ENCODE data around the gene ADRB2. TPM values are rescaled to one million over a fixed set of nuclear protein-coding genes. Genes with fewer than 3 reads are reported as not detected.

ADRB2 gene
- polyA plus RNA-seq, 2 of the 4 experiments (the other 2 are of a cell fraction): 0.18 to 0.34 TPM

- WGBS (ENCODE audit: missing lambda C conversion rate): 67% methylated on average over 1 of the region's 1 CpG
Observed at GRCh38 chr5:148796936-148797335, 29.5 kb upstream of the ADRB2 start.

GRCh38 chr5:148798786-148799185, 27.6 kb upstream of the ADRB2 start:
- H3K4me2 ChIP-seq: no peak overlapping the region
- no peak overlapping the region for H3K27ac ChIP-seq
- DNase-seq (ENCODE audit: low read depth in 1 of 2, low spot score in 1 of 2) (no peak), ATAC-seq (no peak), FAIRE-seq (no peak)
- no peaks in the 10 kb centered on the region for H3K9me3 ChIP-seq
- WGBS (ENCODE audit: missing lambda C conversion rate): 50% methylated on average over 1 of the region's 1 CpG
- no peaks in the 10 kb centered on the region for H3K4me1 ChIP-seq
- TF ChIP-seq POLR2A (IDR thresholded peaks at IDR 0.05; ENCODE audit: low read length): no peak
- TF ChIP-seq TP53 (CRISPR knock-in tag; IDR thresholded peaks at IDR 0.05): no peak
- TF ChIP-seq, protein P1, sequence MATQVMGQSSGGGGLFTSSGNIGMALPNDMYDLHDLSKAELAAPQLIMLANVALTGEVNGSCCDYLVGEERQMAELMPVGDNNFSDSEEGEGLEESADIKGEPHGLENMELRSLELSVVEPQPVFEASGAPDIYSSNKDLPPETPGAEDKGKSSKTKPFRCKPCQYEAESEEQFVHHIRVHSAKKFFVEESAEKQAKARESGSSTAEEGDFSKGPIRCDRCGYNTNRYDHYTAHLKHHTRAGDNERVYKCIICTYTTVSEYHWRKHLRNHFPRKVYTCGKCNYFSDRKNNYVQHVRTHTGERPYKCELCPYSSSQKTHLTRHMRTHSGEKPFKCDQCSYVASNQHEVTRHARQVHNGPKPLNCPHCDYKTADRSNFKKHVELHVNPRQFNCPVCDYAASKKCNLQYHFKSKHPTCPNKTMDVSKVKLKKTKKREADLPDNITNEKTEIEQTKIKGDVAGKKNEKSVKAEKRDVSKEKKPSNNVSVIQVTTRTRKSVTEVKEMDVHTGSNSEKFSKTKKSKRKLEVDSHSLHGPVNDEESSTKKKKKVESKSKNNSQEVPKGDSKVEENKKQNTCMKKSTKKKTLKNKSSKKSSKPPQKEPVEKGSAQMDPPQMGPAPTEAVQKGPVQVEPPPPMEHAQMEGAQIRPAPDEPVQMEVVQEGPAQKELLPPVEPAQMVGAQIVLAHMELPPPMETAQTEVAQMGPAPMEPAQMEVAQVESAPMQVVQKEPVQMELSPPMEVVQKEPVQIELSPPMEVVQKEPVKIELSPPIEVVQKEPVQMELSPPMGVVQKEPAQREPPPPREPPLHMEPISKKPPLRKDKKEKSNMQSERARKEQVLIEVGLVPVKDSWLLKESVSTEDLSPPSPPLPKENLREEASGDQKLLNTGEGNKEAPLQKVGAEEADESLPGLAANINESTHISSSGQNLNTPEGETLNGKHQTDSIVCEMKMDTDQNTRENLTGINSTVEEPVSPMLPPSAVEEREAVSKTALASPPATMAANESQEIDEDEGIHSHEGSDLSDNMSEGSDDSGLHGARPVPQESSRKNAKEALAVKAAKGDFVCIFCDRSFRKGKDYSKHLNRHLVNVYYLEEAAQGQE (IDR thresholded peaks at IDR 0.05): no peak
- no peak for TF ChIP-seq FOXS1 (CRISPR knock-in tag; IDR thresholded peaks at IDR 0.05)
- TF ChIP-seq, protein P2, sequence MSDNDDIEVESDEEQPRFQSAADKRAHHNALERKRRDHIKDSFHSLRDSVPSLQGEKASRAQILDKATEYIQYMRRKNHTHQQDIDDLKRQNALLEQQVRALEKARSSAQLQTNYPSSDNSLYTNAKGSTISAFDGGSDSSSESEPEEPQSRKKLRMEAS (IDR thresholded peaks at IDR 0.05): no peak
- no peak for TF ChIP-seq HEYL (CRISPR knock-in tag; IDR thresholded peaks at IDR 0.05)
- TF ChIP-seq, protein P3, sequence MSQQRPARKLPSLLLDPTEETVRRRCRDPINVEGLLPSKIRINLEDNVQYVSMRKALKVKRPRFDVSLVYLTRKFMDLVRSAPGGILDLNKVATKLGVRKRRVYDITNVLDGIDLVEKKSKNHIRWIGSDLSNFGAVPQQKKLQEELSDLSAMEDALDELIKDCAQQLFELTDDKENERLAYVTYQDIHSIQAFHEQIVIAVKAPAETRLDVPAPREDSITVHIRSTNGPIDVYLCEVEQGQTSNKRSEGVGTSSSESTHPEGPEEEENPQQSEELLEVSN (IDR thresholded peaks at IDR 0.05; ENCODE audit: borderline replicate concordance, low read depth): no peak
- TF ChIP-seq, protein P4, sequence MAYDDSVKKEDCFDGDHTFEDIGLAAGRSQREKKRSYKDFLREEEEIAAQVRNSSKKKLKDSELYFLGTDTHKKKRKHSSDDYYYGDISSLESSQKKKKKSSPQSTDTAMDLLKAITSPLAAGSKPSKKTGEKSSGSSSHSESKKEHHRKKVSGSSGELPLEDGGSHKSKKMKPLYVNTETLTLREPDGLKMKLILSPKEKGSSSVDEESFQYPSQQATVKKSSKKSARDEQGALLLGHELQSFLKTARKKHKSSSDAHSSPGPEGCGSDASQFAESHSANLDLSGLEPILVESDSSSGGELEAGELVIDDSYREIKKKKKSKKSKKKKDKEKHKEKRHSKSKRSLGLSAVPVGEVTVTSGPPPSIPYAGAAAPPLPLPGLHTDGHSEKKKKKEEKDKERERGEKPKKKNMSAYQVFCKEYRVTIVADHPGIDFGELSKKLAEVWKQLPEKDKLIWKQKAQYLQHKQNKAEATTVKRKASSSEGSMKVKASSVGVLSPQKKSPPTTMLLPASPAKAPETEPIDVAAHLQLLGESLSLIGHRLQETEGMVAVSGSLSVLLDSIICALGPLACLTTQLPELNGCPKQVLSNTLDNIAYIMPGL (CRISPR knock-in tag; IDR thresholded peaks at IDR 0.05; ENCODE audit: borderline replicate concordance): no peak
- ChIA-PET POLR2A (no interaction called here), CTCF (interaction anchor here (0.8 kb wide), 1 partner anchor 316 kb away, joined by 3 read pairs; no protein-coding TSS in a partner anchor)
- H3K4me3 ChIP-seq: no peak overlapping the region

More at GRCh38 chr5:148796936-148797335, 29.5 kb upstream of the ADRB2 start:
- Histone ChIP-seq H3K4me3 (no peak overlapping the region), H3K4me2 (no peak overlapping the region), H3K27ac (no peak overlapping the region), H3K4me1 (no peaks in the 10 kb centered on the region), H3K9me3 (no peaks in the 10 kb centered on the region)
- POLR2A ChIA-PET: interaction anchor here (1.2 kb wide), 1 partner anchor 30 kb away, joined by 3 read pairs; the partner anchor contains the start of gene ADRB2
- DNase-seq (ENCODE audit: low read depth in 1 of 2, low spot score in 1 of 2) (no peak), ATAC-seq (no peak), FAIRE-seq (no peak)
- TF ChIP-seq RFX5 (IDR thresholded peaks at IDR 0.05) (no peak), ZFP36 (IDR thresholded peaks at IDR 0.05; ENCODE audit: borderline replicate concordance, partially characterized antibody) (no peak), NPAS2 (CRISPR knock-in tag; IDR thresholded peaks at IDR 0.05; ENCODE audit: borderline replicate concordance) (no peak), PBX3 (IDR thresholded peaks at IDR 0.05) (no peak), NFE2L2 (conservative IDR thresholded peaks at IDR 0.05; ENCODE audit: low read length) (no peak), RAD21 (conservative IDR thresholded peaks at IDR 0.05 in 1 of 2, IDR thresholded peaks at IDR 0.05 in 1 of 2) (no peak), CTCF (IDR thresholded peaks at IDR 0.05) (no peak), MAZ (IDR thresholded peaks at IDR 0.05; ENCODE audit: borderline replicate concordance, low read depth, low read length) (no peak)
- CTCF ChIA-PET: no interaction called here

Measured in A549 (cell line).